Liver (tissue), 3 donors: ENCODE measurements around the gene ZG16B.

ENCODE experiments used
- ATF3 ChIP-seq: IDR thresholded peaks from 2 replicates; pipeline ENCODE4 v1.6.1; 2016; ENCODE audit warnings: antibody characterized with exemption
- CTCF ChIP-seq: fragments of 150-350 bp; IDR thresholded peaks from 2 replicates; pipeline ENCODE4 v1.5.1; 2017; ENCODE audit warnings: improper control_type of control experiment, low read depth, low read length; ENCODE audit not compliant: missing input control
- GABPA ChIP-seq, 2 donors: IDR thresholded peaks in 1 of 2; conservative IDR thresholded peaks in 1 of 2; 2 replicates each; pipeline ENCODE4 v1.6.1; 2016; ENCODE audit warnings: antibody characterized with exemption in 2 of 2, mild to moderate bottlenecking in 1 of 2, moderate library complexity in 1 of 2
- donor health status: healthy.
- donor health status: healthy.

GRCh38 chr16:2871926-2872325 is 41.8 kb downstream of the ZG16B start:
- TF ChIP-seq CTCF (no peak), ATF3 (no peak), GABPA (IDR thresholded peaks at IDR 0.05 in 1 of 2, conservative IDR thresholded peaks at IDR 0.05 in 1 of 2) (no peak)
